HL-60 (cell line): ENCODE results near the gene EPHB3.

Experiments used
- POLR2AphosphoS5 ChIP-seq: IDR thresholded peaks from 2 replicates; pipeline ENCODE4 v1.6.1; 2012; ENCODE audit warnings: low read depth
- TF ChIP-seq, protein P1 (sequence below): IDR thresholded peaks from one replicate; pipeline ENCODE4 v1.5.1; 2011; ENCODE audit warnings: low read length, control low read depth, inconsistent platforms; ENCODE audit not compliant: insufficient read depth

DNA sequence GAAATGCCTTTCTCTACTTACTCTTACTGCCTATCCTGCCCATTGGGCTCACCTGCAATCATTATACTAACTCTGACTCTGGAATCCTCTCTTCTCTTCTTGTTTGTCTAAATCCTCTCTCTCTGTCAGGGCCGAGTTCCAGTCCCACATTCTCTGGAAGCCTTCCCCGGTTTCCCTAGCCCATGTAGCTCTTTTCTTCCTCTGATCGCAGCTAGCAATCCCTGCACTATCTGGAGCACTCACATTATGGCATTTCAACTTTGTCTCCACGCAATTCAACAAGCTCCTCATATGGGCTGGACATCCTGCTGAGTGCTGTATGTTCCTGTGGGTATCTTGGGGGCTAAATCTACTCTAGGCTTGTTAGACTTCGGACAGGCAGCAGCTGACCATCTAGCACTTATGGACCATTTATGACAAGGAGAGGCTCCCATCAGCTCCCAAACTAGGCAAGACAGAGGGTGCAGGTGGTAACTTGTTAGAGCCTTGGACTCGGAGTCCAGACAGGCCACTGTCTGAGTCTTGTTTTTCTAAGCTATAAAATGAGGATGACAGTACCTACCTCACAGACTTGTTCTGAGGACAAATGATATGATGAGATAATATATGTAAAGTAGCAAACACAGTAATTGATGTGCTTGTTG, 58.3 kb downstream of the EPHB3 start:
- TF ChIP-seq, protein P1, sequence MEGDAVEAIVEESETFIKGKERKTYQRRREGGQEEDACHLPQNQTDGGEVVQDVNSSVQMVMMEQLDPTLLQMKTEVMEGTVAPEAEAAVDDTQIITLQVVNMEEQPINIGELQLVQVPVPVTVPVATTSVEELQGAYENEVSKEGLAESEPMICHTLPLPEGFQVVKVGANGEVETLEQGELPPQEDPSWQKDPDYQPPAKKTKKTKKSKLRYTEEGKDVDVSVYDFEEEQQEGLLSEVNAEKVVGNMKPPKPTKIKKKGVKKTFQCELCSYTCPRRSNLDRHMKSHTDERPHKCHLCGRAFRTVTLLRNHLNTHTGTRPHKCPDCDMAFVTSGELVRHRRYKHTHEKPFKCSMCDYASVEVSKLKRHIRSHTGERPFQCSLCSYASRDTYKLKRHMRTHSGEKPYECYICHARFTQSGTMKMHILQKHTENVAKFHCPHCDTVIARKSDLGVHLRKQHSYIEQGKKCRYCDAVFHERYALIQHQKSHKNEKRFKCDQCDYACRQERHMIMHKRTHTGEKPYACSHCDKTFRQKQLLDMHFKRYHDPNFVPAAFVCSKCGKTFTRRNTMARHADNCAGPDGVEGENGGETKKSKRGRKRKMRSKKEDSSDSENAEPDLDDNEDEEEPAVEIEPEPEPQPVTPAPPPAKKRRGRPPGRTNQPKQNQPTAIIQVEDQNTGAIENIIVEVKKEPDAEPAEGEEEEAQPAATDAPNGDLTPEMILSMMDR: no peak
- no peak for TF ChIP-seq POLR2AphosphoS5
